ENCODE data around the gene SOX2. TPM values are rescaled to one million over a fixed set of nuclear protein-coding genes. Genes with fewer than 3 reads are reported as not detected.

Gene SOX2
- total RNA-seq: under 1 TPM in 1 of 2 donors, not detected in 1; 0.19 TPM

DNA sequence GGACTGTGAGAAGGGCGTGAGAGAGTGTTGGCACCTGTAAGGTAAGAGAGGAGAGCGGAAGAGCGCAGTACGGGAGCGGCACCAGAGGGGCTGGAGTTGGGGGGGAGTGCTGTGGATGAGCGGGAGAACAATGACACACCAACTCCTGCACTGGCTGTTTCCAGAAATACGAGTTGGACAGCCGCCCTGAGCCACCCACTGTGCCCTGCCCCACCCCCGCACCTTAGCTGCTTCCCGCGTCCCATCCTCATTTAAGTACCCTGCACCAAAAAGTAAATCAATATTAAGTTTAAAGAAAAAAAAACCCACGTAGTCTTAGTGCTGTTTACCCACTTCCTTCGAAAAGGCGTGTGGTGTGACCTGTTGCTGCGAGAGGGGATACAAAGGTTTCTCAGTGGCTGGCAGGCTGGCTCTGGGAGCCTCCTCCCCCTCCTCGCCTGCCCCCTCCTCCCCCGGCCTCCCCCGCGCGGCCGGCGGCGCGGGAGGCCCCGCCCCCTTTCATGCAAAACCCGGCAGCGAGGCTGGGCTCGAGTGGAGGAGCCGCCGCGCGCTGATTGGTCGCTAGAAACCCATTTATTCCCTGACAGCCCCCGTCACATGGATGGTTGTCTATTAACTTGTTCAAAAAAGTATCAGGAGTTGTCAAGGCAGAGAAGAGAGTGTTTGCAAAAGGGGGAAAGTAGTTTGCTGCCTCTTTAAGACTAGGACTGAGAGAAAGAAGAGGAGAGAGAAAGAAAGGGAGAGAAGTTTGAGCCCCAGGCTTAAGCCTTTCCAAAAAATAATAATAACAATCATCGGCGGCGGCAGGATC lies at the start of gene SOX2:
TSS of gene SOX2 (plus strand) at position 601 of the 811 bp plus-strand sequence. CDS start 436 bp downstream, outside the sequence.
- DNase-seq (ENCODE audit: low spot score in 2 of 2): no peak
- H3K36me3 Mint-ChIP-seq: peaks cover 0 to 6% of the 10 kb centered on the region in 2 donors
- no peaks in the 10 kb centered on the region for H3K9me3 Mint-ChIP-seq
- H3K27ac Mint-ChIP-seq: no peak within 1 kb of the TSS
- ATAC-seq: peak in 1 of 2 donors; percentile 27

DNA sequence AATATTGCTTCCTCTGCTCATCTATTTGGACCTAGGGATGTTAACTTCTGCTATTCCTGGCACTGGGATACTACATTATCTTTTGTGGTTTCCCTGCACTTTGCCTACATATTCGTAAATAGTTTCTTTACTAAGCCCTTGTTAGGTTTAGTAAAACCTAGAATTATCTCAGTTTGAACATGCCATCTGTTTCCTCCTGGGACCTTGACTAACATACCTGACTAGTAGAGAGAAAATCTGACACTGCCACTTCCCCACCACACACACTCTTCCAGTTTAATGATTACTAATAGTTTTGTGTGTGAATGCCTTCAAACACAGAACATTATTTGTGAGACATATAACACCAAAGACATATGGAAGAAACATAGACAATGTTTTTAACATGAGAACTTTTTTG lies 28.2 kb upstream of the SOX2 start:
- no peak for DNase-seq (ENCODE audit: low spot score in 2 of 2)
- no peaks in the 10 kb centered on the region for H3K9me3 Mint-ChIP-seq
- no peak overlapping the region for H3K27ac Mint-ChIP-seq
- H3K36me3 Mint-ChIP-seq: no peaks in the 10 kb centered on the region
- ATAC-seq: no peak

DNA sequence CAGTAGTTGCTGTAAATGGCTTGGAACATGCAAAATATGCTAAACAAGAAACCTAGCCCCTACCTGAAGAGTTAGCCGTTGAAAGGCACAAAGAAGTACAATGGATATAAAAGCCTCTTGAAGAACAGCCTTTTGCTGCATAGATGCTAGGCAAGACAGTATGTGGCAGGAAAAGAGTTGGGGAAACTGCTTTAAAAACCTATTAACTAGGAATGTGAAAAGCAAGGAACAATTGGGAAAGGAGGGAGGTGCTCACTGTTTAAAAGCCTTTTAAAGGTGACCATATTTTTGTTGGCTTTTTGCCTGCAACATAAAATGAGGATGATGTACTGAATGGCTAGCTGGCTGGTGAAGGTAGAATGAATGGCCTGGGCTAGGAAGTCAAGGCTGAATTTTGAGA lies 24.5 kb upstream of the SOX2 start:
- H3K27ac Mint-ChIP-seq: no peak overlapping the region

DNA sequence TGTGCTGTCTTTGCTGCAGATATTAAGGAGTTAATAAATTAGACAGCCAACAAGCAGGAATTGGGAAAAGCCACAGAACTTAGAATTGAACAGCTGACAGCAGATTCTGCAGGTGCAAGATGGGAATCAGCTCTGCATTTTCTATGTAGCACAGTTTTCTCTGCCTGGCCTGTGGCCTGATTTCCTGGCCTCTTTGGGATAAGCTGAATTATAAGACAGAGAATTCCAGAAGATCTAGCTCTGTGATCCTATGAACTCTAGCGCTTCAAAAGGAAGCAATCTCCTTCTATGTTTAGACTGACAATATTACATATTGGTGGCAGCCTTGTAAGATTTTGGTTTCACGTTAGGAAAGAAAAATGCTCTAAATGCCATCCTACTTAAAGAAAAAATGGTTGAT lies 24.0 kb upstream of the SOX2 start:
- H3K36me3 Mint-ChIP-seq: no peaks in the 10 kb centered on the region
- ATAC-seq (no peak), DNase-seq (ENCODE audit: low spot score in 2 of 2) (no peak)
- no peak overlapping the region for H3K27ac Mint-ChIP-seq
- peaks cover 0 to 4% of the 10 kb centered on the region in 2 donors for H3K9me3 Mint-ChIP-seq

More for the DNA sequence above, 24.5 kb upstream of the SOX2 start:
- H3K9me3 Mint-ChIP-seq: peaks cover 0 to 4% of the 10 kb centered on the region in 2 donors
- ATAC-seq (no peak), DNase-seq (ENCODE audit: low spot score in 2 of 2) (no peak)
- no peaks in the 10 kb centered on the region for H3K36me3 Mint-ChIP-seq

DNA sequence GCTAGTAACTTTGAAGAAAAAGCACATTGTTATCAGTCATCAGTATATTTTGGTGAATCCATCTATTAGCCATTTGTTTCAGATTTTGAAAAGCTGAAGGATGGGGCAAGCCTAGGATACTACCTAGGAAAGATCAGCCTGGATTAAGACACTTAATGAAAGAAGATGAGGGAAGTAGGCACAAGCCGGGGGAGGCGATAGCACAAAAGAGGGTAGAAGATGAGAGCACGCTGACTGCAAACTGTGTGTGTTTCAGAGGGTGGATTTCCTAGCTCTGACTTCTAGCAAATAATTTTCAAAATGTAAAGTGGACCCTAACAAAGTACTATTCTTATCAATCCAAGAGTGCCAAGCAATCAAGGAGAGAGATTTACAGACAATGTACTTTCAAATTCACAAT lies 22.2 kb upstream of the SOX2 start:
- ATAC-seq: no peak
- no peak overlapping the region for H3K27ac Mint-ChIP-seq
- H3K9me3 Mint-ChIP-seq: peaks cover 0 to 4% of the 10 kb centered on the region in 2 donors
- no peaks in the 10 kb centered on the region for H3K36me3 Mint-ChIP-seq
- no peak for DNase-seq (ENCODE audit: low spot score in 2 of 2)

DNA sequence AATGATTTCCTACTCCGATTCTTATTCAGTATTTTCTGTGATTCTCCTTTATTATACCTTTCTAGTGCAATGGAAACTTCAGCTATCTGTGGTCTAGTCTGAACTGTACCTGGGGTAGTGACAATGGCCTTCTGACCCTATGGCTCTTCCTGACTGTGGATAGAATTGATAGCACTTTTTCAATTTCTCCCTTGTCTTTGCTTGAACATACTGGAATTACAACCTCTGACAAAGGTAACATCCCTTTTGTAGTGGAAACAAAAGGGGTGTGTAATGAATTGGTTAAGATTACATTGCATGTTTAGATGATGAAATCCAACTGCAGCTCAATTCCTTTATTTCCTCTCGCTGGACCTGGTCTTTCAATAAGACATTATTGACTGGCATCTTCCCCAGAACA lies 21.0 kb upstream of the SOX2 start:
- H3K9me3 Mint-ChIP-seq: peaks cover 0 to 4% of the 10 kb centered on the region in 2 donors
- H3K27ac Mint-ChIP-seq: no peak overlapping the region
- H3K36me3 Mint-ChIP-seq: no peaks in the 10 kb centered on the region
- DNase-seq (ENCODE audit: low spot score in 2 of 2): no peak
- no peak for ATAC-seq

DNA sequence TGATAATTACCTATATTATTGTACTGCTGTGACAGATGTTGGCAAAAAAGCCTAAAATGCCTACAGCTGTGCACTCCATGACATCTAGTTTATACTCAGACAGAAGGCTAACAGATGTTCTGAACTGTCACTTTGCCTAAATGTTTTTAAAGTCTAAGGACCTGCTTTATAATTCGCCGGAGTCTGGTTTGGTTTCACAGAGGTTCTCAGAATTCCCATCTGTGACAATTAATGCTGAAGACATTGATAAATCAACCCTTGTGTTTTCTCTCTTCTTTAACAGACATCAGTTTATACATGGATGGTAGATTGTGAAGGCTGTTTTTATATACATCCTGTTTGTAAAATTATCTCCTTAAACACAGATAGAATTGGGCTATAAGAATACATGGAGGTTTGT lies 19.8 kb upstream of the SOX2 start:
- DNase-seq (ENCODE audit: low spot score in 2 of 2): no peak
- peaks cover 0 to 6% of the 10 kb centered on the region in 2 donors for H3K36me3 Mint-ChIP-seq
- ATAC-seq: no peak
- H3K27ac Mint-ChIP-seq: no peak overlapping the region
- H3K9me3 Mint-ChIP-seq: peaks cover 0 to 10% of the 10 kb centered on the region in 2 donors

DNA sequence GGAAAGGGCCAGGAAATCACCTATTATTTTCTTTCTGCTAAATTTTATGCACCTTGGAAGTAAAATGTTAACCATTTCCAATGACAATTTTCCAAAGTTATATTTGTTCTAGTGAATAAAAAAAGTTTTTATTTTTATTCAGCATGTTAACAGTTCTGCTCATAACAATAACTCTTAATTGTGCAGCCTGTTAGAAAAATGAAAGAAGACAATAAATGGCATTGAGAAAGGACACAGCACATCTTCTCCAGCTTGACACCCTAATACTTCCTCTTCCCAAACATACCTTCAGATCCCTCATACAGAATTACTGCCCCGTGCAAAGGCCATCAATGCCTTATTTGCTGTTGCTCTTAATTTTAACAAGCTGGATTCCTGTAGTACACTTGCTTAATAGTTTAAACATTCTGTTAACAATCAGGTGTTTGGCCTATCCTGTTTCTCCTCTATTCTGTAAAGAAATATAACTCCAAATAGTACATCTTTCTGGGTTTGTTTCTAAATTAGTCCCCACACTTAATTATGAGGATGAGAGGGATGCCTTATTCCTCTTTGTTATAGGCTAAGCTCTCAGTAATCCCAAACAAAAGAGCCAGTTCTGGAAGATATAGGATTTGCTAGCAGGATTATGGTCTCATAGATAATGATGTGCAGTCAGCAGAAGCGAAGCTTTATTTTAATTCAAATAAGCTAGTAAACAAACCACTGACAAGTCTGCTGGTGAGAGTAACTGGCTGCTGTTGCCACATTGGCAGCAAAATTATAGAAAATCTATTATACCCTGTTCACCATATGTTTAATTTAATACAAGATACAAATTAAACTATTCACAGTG lies 19.2 kb upstream of the SOX2 start:
- ATAC-seq (no peak), DNase-seq (ENCODE audit: low spot score in 2 of 2) (no peak)
- peaks cover 6 to 12% of the 10 kb centered on the region in 2 donors for H3K36me3 Mint-ChIP-seq
- no peak overlapping the region for H3K27ac Mint-ChIP-seq
- peaks cover 0 to 12% of the 10 kb centered on the region in 2 donors for H3K9me3 Mint-ChIP-seq

DNA sequence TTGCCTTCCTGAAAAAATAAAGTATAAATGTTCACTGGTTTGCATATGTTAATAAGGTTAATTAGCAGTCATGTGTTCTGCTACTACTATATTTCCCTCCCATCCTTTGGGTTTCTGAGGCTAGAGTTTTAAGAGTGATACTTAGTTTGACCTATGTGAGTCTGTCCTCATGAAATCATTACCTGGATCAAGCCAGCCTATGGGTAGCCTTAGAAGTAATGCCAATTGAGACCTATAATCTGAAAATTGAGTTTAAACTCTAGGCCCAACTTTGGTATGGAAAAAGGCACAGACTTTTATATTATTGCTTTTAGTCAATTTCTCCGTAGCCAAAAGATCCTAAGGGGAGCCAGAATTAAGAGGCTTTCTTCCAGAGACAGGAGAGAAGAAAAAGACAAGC lies 18.4 kb upstream of the SOX2 start:
- ATAC-seq (no peak), DNase-seq (ENCODE audit: low spot score in 2 of 2) (no peak)
- H3K27ac Mint-ChIP-seq: no peak overlapping the region
- H3K36me3 Mint-ChIP-seq: peaks cover 7 to 20% of the 10 kb centered on the region in 2 donors
- H3K9me3 Mint-ChIP-seq: peaks cover 0 to 17% of the 10 kb centered on the region in 2 donors

DNA sequence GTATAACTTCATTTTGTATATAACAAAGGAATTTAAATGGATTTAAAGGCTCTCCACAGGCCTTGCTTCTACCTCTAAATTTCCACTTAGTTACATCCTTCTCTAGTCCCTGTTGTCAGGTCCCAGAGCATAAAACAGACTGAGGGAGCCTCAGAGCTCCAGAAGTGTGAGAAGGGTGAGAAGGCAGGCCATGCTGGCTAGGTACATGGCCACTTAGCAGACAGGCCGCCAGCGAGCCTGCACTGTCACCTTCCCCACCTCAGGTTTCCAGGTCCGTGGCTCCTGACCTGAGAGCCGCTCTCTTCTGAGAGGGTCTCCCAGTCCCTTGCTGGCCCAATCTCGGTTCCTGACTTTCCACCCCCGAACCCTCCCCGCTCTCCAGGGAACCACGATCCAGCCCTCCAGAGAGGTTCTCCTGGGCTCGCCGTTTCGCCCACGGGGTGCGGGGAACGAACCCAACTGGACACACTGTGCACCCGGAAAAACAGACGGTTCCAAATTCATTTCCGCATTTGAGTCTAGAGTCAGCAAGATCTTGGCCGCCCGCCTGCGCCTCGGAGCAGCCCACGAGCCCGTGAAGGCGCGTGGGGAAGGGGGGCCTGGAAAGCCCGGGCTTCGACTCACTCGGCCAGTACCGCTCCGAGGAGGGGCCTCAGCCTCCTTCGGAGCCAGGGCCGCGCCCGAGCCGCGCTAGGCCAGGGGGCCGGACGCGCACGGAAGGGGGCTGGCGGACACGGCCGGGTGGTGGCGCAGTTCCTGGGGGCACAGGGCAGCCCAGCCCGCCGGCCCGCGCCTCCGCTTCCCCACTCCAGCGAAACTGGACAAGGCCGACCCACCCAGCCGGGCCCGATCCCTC lies 16.7 kb upstream of the SOX2 start:
- no peak for DNase-seq (ENCODE audit: low spot score in 2 of 2)
- peaks cover 7 to 23% of the 10 kb centered on the region in 2 donors for H3K36me3 Mint-ChIP-seq
- H3K27ac Mint-ChIP-seq: no peak overlapping the region
- H3K9me3 Mint-ChIP-seq: peaks cover 8 to 17% of the 10 kb centered on the region in 2 donors
- no peak for ATAC-seq

DNA sequence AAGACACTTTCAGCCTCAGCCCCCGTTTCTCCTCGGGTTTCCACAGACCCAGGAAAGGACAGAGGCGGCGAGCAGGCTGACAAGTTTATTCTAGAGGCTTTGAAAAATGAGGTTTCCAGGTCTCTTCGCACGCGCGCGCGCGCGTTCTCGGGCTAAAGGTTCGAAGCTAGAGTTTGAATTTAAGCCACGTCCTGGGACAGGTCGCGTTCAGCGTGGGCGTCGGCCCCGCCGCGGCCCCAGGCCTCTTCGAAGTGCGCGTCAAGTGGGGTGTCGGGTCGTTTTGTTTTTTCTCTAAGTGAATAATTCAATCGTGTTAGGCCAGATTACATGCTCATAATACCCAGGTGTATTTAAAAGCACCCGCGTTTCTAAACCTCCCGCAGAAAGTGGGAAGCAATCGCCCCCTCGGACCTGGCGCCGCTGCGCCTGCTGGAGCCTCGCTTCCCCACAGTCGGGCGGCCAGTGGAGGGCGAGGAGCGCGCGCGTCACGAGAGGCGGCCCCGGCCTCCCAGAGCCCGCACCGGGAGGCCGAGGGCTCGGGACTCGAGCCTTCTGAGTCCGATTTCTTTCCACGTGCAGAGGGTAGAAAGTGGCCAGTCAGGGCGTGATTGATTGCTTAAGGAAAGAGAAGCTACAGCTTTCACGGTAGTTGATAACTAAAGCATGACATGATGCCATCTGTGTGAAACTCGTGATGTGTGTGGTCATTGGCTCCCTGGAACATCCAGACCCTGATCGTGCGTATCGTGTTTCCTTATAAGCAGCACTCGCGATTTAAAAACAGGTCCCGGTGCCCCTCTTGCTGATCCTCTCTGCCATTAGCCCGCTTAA lies 15.8 kb upstream of the SOX2 start:
- Mint-ChIP-seq H3K36me3 (peaks cover 7 to 31% of the 10 kb centered on the region in 2 donors), H3K27ac (no peak overlapping the region), H3K9me3 (peaks cover 8 to 12% of the 10 kb centered on the region in 2 donors)
- no peak for DNase-seq (ENCODE audit: low spot score in 2 of 2)
- no peak for ATAC-seq

DNA sequence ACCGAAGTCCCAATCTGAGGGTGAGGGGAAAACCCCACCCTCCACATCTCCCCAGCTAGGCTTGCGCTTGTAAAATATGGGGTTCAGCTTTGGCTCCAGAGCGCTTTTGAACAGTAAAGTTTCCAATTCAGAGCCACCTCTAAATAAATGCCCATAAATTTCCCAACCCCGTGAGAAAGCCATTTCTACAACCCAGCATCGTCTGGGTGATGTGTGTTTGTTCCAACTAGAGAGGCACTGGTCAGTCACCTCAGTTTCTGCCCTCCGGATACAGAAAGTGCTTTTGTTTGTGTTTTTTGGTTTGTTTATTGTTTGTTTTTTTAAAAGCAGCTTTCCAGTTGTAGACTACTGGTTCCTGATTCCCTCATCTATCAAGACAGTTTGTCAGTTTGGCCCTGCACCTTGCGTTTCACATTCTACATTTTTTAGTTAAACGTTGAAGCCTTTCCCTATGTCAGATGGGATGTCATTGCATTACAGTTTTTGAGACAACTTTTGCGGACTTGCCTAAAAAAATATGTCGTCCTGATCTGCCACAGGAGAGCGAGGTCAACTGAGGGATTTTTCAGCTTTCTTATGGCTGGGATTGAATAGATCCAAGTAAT lies 15.0 kb upstream of the SOX2 start:
- no peak overlapping the region for H3K27ac Mint-ChIP-seq
- peaks cover 7 to 31% of the 10 kb centered on the region in 2 donors for H3K36me3 Mint-ChIP-seq
- H3K9me3 Mint-ChIP-seq: peaks cover 8 to 12% of the 10 kb centered on the region in 2 donors
- ATAC-seq: no peak
- no peak for DNase-seq (ENCODE audit: low spot score in 2 of 2)

DNA sequence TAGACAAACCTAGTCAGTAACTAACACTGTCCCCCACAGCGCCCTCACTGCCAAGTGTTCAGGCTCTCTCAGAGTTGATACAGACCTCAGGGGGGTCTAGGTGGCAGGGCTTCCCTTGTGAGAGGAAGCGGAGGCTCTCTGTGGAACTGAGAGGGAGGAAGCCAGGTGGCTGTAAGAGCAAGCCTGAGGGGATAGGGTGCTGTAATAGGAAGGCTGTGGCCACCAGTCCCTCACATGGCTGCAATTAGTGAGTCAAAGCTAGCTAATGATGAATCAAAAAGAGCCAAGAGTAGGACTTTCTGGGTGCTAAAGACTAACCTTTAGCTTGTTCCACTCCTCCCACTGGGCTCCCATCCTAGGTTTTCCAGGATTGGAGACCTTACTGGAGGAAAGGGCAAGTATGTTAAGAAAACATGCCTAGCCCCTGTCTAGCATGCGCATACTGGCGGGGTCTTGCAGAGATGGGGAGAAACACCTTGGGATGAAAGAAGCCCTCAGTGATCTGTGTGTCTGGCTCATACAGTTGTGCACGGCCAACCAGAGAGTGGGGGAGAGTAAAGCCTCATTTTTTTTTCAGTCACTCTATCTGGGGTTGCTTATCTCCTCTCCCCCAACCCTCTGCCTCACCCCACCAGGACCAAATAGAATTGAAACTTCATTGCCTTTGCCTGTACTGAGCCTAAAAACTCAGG lies 13.3 kb upstream of the SOX2 start:
- ATAC-seq: no peak
- H3K9me3 Mint-ChIP-seq: peaks cover 8 to 15% of the 10 kb centered on the region in 2 donors
- H3K27ac Mint-ChIP-seq: no peak overlapping the region
- H3K36me3 Mint-ChIP-seq: peaks cover 10 to 34% of the 10 kb centered on the region in 2 donors
- DNase-seq (ENCODE audit: low spot score in 2 of 2): no peak

DNA sequence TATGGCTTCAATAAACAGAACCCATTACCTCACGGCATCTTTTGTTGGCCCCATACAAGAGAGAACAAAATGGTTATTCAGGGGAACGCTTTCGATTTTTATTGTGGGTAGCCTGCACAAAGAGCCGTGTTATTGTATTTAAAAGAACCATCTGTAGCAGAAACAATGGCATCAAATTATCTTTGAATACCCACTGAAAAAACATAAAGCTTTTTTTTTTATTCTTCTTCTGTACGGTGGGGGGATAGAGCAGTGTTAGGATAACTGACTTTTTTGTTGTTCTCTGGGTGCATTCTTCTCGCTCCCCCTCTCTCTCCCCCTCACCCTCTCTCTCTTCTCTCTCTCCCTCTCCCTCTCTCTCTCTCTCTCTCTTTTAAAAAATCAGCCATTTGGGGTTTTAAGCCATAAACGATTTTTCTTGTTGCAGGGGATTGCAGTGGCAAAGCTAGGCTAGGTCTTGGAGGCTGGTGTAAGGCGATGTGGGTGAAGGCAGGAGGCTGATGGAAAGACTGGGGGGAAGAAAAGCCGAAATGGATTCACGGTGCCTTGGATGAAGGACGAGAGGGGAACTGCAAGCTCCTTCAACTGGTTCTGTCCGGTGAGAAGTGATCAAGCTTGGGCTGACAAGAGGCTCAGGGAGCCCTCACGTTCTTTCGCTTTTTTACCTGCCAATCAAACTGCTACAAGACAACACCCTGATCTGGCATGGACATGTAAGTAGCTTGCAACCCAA lies 12.4 kb upstream of the SOX2 start:
- Mint-ChIP-seq H3K27ac (no peak overlapping the region), H3K9me3 (peaks cover 8 to 18% of the 10 kb centered on the region in 2 donors), H3K36me3 (peaks cover 14 to 39% of the 10 kb centered on the region in 2 donors)
- ATAC-seq (no peak), DNase-seq (ENCODE audit: low spot score in 2 of 2) (no peak)

Measured in activated naive CD4-positive, alpha-beta T cell treated with anti-CD3 and anti-CD28 coated beads, Interleukin-2, amount 50 U/mL, for 72 hours (primary cell).